HG02852 (cell line): ENCODE data around the gene CXXC5.

ENCODE experiments used
- ATAC-seq: cut with Tn5 transposase; IDR thresholded peaks from one replicate; pipeline ENCODE4 v1.9.1; 2021; ENCODE audit warnings: mild to moderate bottlenecking, moderate library complexity; ENCODE audit not compliant: unreplicated experiment

CXXC5 gene

GRCh38 chr5:139690803-139691629 is 42.9 kb downstream of the CXXC5 start:
- no peak for ATAC-seq

GRCh38 chr5:139692148-139692547 is 44.0 kb downstream of the CXXC5 start:
- no peak for ATAC-seq

GRCh38 chr5:139692679-139693308 is 44.6 kb downstream of the CXXC5 start:
- ATAC-seq, result no peak

GRCh38 chr5:139693676-139694364 is 45.7 kb downstream of the CXXC5 start:
- no peak for ATAC-seq

- ATAC-seq, result no peak
Measured at GRCh38 chr5:139694556-139695177, 46.5 kb downstream of the CXXC5 start.

GRCh38 chr5:139695178-139695573 is 47.0 kb downstream of the CXXC5 start:
- no peak for ATAC-seq

- peak; percentile 8 for ATAC-seq
Measured at GRCh38 chr5:139696167-139696893, 48.2 kb downstream of the CXXC5 start.

GRCh38 chr5:139696894-139697658 is 48.9 kb downstream of the CXXC5 start:
- peak; percentile 37 for ATAC-seq

GRCh38 chr5:139698490-139699146 is 50.5 kb downstream of the CXXC5 start:
- no peak for ATAC-seq

- no peak for ATAC-seq
Measured at GRCh38 chr5:139699351-139699750, 51.2 kb downstream of the CXXC5 start.

- no peak for ATAC-seq
Measured at GRCh38 chr5:139700711-139701055, 52.5 kb downstream of the CXXC5 start.

GRCh38 chr5:139701056-139701741 is 53.0 kb downstream of the CXXC5 start:
- ATAC-seq, result no peak

GRCh38 chr5:139702548-139702947 is 54.4 kb downstream of the CXXC5 start:
- ATAC-seq, result no peak

GRCh38 chr5:139704748-139705147 is 56.6 kb downstream of the CXXC5 start:
- ATAC-seq, result no peak

- ATAC-seq, result no peak
Measured at GRCh38 chr5:139705191-139705590, 57.0 kb downstream of the CXXC5 start.

- ATAC-seq, result no peak
Measured at GRCh38 chr5:139705655-139706587, 57.8 kb downstream of the CXXC5 start.

- no peak for ATAC-seq
Measured at GRCh38 chr5:139707445-139708003, 59.4 kb downstream of the CXXC5 start.
